GM18519 (cell line): ENCODE measurements around the gene TMEM221.

ENCODE experiments used
- ATAC-seq: cut with Tn5 transposase; IDR thresholded peaks from one replicate; pipeline ENCODE4 v1.9.1; 2021; ENCODE audit warnings: mild to moderate bottlenecking, moderate library complexity; ENCODE audit not compliant: unreplicated experiment, low FRiP score

TMEM221 gene

GRCh38 chr19:17406887-17407196, 41.6 kb downstream of the TMEM221 start:
- no peak for ATAC-seq

GRCh38 chr19:17406046-17406886, 42.2 kb downstream of the TMEM221 start:
- no peak for ATAC-seq

GRCh38 chr19:17405250-17406045, 43.0 kb downstream of the TMEM221 start, which contains the start of gene BST2:
TSS of gene BST2 (minus strand) at chr19:17405630. CDS start at chr19:17405575, 55 bp downstream.
- ATAC-seq = no peak

- no peak for ATAC-seq
Measured at GRCh38 chr19:17404621-17405249, 43.7 kb downstream of the TMEM221 start.

- no peak for ATAC-seq
Measured at GRCh38 chr19:17404015-17404414, 44.5 kb downstream of the TMEM221 start.

- ATAC-seq = no peak
Measured at GRCh38 chr19:17402982-17403855, 45.2 kb downstream of the TMEM221 start.

GRCh38 chr19:17401628-17402027, 46.8 kb downstream of the TMEM221 start:
- ATAC-seq = no peak

GRCh38 chr19:17398902-17399527, 49.5 kb downstream of the TMEM221 start:
- ATAC-seq = no peak

GRCh38 chr19:17394891-17395415, 53.5 kb downstream of the TMEM221 start:
- no peak for ATAC-seq

GRCh38 chr19:17393914-17394313, 54.6 kb downstream of the TMEM221 start, which contains the start of gene CCDC194:
TSS of gene CCDC194 (minus strand) at chr19:17394196. CDS start at chr19:17394158, 38 bp downstream.
- ATAC-seq = no peak

- ATAC-seq = no peak
Measured at GRCh38 chr19:17393002-17393401, 55.5 kb downstream of the TMEM221 start.

- ATAC-seq = no peak
Measured at GRCh38 chr19:17391371-17392151, 56.9 kb downstream of the TMEM221 start.

- ATAC-seq = peak; percentile 79
Measured at GRCh38 chr19:17390665-17391370, 57.6 kb downstream of the TMEM221 start.

GRCh38 chr19:17389957-17390664, 58.4 kb downstream of the TMEM221 start:
- no peak for ATAC-seq

- no peak for ATAC-seq
Measured at GRCh38 chr19:17389288-17389687, 59.2 kb downstream of the TMEM221 start.

- ATAC-seq = no peak
Measured at GRCh38 chr19:17385878-17386611, 62.4 kb downstream of the TMEM221 start.
